Measurements from ENCODE around the gene SDC4.

DNA sequence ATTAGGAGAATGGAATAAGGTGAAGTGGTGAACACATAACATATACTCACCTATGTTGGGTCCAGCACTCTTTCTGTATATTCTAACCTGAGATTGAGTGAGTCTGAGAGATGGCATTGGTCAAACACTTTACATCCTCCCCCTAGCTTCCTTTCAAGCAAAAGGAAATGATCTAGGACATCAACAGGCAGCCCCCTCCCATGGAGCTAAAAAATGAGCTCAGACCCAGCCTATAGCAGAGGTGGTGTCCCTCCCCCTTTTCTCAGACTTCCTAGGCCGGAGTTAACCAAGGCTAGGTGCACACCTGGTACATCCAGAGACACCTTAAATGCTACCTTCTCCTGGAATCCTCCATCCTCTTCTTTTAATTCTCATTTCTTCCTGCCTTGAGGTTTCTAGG is 5.5 kb upstream of the SDC4 start:
- TF ChIP-seq, protein P1, sequence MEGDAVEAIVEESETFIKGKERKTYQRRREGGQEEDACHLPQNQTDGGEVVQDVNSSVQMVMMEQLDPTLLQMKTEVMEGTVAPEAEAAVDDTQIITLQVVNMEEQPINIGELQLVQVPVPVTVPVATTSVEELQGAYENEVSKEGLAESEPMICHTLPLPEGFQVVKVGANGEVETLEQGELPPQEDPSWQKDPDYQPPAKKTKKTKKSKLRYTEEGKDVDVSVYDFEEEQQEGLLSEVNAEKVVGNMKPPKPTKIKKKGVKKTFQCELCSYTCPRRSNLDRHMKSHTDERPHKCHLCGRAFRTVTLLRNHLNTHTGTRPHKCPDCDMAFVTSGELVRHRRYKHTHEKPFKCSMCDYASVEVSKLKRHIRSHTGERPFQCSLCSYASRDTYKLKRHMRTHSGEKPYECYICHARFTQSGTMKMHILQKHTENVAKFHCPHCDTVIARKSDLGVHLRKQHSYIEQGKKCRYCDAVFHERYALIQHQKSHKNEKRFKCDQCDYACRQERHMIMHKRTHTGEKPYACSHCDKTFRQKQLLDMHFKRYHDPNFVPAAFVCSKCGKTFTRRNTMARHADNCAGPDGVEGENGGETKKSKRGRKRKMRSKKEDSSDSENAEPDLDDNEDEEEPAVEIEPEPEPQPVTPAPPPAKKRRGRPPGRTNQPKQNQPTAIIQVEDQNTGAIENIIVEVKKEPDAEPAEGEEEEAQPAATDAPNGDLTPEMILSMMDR (IDR thresholded peaks at IDR 0.05 in 2 of 3, conservative IDR thresholded peaks at IDR 0.05 in 1 of 3; ENCODE audit: insufficient read depth in 2 of 3, low read depth in 1 of 3, low read length in 3 of 3), result no peak
- TF ChIP-seq, protein P2, sequence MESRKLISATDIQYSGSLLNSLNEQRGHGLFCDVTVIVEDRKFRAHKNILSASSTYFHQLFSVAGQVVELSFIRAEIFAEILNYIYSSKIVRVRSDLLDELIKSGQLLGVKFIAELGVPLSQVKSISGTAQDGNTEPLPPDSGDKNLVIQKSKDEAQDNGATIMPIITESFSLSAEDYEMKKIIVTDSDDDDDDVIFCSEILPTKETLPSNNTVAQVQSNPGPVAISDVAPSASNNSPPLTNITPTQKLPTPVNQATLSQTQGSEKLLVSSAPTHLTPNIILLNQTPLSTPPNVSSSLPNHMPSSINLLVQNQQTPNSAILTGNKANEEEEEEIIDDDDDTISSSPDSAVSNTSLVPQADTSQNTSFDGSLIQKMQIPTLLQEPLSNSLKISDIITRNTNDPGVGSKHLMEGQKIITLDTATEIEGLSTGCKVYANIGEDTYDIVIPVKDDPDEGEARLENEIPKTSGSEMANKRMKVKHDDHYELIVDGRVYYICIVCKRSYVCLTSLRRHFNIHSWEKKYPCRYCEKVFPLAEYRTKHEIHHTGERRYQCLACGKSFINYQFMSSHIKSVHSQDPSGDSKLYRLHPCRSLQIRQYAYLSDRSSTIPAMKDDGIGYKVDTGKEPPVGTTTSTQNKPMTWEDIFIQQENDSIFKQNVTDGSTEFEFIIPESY (CRISPR knock-in tag; IDR thresholded peaks at IDR 0.05), result no peak
- TF ChIP-seq FOXM1 (IDR thresholded peaks at IDR 0.05; ENCODE audit: low read depth) (no peak), FOXM1 (CRISPR knock-in tag; IDR thresholded peaks at IDR 0.05; ENCODE audit: low read depth) (no peak), SP1 (CRISPR knock-in tag; IDR thresholded peaks at IDR 0.05) (no peak), JUN (IDR thresholded peaks at IDR 0.05; ENCODE audit: borderline replicate concordance, low read depth, low read length) (no peak), JUN (CRISPR knock-in tag; IDR thresholded peaks at IDR 0.05; ENCODE audit: borderline replicate concordance) (no peak), ZFP36 (IDR thresholded peaks at IDR 0.05; ENCODE audit: low read depth, low read length, partially characterized antibody) (no peak), CBFA2T3 (IDR thresholded peaks at IDR 0.05) (no peak), PRMT5 (CRISPR knock-in tag; IDR thresholded peaks at IDR 0.05) (no peak), NRF1 (conservative IDR thresholded peaks at IDR 0.05 in 1 of 2, IDR thresholded peaks at IDR 0.05 in 1 of 2) (no peak)
- TF ChIP-seq, protein P3, sequence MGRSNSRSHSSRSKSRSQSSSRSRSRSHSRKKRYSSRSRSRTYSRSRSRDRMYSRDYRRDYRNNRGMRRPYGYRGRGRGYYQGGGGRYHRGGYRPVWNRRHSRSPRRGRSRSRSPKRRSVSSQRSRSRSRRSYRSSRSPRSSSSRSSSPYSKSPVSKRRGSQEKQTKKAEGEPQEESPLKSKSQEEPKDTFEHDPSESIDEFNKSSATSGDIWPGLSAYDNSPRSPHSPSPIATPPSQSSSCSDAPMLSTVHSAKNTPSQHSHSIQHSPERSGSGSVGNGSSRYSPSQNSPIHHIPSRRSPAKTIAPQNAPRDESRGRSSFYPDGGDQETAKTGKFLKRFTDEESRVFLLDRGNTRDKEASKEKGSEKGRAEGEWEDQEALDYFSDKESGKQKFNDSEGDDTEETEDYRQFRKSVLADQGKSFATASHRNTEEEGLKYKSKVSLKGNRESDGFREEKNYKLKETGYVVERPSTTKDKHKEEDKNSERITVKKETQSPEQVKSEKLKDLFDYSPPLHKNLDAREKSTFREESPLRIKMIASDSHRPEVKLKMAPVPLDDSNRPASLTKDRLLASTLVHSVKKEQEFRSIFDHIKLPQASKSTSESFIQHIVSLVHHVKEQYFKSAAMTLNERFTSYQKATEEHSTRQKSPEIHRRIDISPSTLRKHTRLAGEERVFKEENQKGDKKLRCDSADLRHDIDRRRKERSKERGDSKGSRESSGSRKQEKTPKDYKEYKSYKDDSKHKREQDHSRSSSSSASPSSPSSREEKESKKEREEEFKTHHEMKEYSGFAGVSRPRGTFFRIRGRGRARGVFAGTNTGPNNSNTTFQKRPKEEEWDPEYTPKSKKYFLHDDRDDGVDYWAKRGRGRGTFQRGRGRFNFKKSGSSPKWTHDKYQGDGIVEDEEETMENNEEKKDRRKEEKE (IDR thresholded peaks at IDR 0.05; ENCODE audit: borderline replicate concordance in 1 of 2, control insufficient read depth in 1 of 2, low read depth in 2 of 2, low read length in 1 of 2), result no peak

All from K562 (cell line).